COR-L47 (cell line): Measurements from ENCODE around the gene HPD.
A peak's percentile ranks its signal among the peaks of the same experiment; 100 is the strongest.

Source experiments
- DNase-seq: peaks from one replicate; lab custom pipeline; 2025; lab: John Stamatoyannopoulos, UW

HPD gene

GRCh38 chr12:121810833-121811433 is 47.7 kb downstream of the HPD start:
- no peak for DNase-seq

GRCh38 chr12:121810234-121810817 is 48.3 kb downstream of the HPD start:
- DNase-seq: no peak

GRCh38 chr12:121809712-121810116 is 48.9 kb downstream of the HPD start:
- DNase-seq: no peak

GRCh38 chr12:121808623-121809022 is 50.0 kb downstream of the HPD start:
- DNase-seq: no peak

- DNase-seq: no peak
These were observed 50.9 kb downstream of the HPD start for GRCh38 chr12:121807642-121808347.

GRCh38 chr12:121806546-121807423 is 51.9 kb downstream of the HPD start:
- no peak for DNase-seq

GRCh38 chr12:121806009-121806545 is 52.6 kb downstream of the HPD start:
- peak; percentile 6 for DNase-seq

- no peak for DNase-seq
These were observed 53.3 kb downstream of the HPD start for GRCh38 chr12:121805171-121806008.

GRCh38 chr12:121804417-121805111 is 54.1 kb downstream of the HPD start:
- no peak for DNase-seq

GRCh38 chr12:121803861-121804416 is 54.7 kb downstream of the HPD start, which contains the start of gene SETD1B:
Gene SETD1B (plus strand): TSS chr12:121804009. CDS start chr12:121804738, 729 bp downstream.
- DNase-seq: no peak

GRCh38 chr12:121802843-121803698 is 55.6 kb downstream of the HPD start:
- DNase-seq: peak; percentile 96

GRCh38 chr12:121802485-121802842 is 56.2 kb downstream of the HPD start:
- DNase-seq: no peak

- peak; percentile 53 for DNase-seq
These were observed 56.8 kb downstream of the HPD start for GRCh38 chr12:121801595-121802484.

GRCh38 chr12:121800694-121801594 is 57.7 kb downstream of the HPD start:
- DNase-seq: peak; percentile 11

- DNase-seq: peak; percentile 81
These were observed 58.6 kb downstream of the HPD start for GRCh38 chr12:121799842-121800693.

- peak; percentile 89 for DNase-seq
These were observed 59.4 kb downstream of the HPD start for GRCh38 chr12:121799156-121799841.
